ENCODE measurements around the gene SLC2A1.

The SLC2A1 gene

GRCh38 chr1:42940851-42941639 is 17.6 kb downstream of the SLC2A1 start:
- no peak for DNase-seq

- DNase-seq: no peak
Measured at GRCh38 chr1:42938645-42939615, 19.7 kb downstream of the SLC2A1 start.

DNA sequence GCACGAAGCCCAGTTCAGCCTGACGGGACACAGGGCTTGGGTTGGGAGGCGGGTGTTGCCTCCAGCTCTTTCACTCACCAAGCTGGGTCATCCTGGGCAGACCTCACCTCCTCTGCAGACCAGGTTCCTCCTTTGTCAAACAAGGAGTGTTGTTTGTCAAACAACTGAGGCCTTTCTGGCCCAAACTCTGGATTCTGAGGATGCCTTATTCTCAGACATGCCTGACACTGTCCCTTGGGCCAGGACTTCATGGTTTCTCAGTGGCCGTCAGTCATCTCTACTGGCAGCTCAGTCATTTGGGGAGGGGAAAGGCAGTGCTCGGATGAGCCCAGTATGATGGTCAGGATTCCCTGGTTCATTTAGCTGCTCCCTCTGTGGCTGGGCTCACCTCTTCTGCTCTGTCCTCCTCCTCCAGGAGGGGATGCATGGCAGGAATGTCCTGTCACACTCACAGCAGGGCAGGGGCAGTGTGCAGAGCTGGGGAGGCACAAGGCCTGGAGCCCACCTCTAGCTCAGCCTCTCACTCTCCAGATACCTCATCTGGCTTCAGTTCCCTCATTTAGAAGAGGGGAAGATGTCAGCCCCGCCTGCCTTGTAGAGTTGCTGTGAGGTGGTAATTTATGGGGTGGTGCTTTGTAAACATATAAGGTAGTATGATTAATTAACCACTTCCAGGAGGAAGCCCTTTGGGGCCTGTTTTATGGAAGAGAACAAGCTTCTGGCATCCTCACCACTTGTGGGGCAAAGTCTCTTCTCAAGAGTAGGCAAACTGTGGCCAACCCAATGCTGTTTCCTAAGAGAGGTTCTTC is 20.6 kb downstream of the SLC2A1 start:
- DNase-seq: peak; percentile 50

GRCh38 chr1:42937141-42937696 is 21.4 kb downstream of the SLC2A1 start:
- DNase-seq: no peak

DNA sequence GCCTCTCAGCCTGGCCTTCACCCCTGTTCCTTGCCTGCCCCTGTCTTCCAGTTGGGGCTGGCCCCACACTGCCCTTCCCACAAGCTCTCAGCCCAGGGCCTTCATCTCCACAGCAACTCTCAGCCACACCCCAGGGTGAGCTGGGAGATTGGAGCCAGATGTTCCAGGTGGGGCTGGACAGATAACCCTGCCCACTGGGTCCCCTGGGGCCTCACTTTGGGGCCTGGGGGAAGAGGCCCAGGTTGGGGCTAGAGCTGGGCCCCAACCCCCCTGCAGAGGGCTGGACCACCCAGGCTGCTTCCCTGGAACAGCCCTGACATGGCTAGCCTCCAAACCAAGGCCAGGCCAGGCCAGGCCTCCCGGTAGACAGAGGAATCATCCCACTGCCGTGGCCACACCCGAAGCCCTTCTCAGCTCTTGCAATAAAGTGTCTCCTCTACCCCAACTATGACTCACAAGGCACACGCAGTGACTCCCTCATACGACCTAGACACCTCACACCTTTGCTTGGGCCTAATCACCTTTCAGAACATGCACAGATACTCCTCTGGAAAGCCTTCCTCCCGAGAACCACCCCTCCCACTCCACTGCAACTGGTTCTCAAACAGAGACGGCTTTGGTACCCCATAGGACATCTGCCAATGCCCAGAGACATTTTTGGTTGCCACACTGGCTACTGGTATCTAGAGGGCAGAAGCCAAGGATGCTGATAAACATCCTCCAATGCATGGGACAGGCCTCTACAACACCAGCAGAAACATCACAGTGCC is 22.2 kb downstream of the SLC2A1 start:
- DNase-seq: no peak

DNA sequence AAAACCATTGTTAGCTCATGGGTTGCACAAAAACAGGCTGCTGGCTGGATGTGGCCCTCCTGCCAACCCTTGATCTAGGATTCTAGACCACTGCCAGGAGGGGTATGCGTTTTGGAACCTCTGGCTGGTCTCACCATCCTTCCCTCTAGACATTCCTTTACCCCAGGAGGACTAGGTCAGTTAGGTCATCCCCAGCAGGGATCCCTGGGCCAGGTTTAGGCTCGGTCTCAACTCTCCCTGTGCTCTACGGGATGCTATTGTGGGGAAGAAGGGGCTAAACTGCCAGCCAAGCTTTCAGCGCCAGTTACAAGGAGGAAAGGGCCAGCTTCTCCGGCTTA is 22.7 kb downstream of the SLC2A1 start:
- no peak for DNase-seq

GRCh38 chr1:42935313-42935895 is 23.3 kb downstream of the SLC2A1 start:
- no peak for DNase-seq

GRCh38 chr1:42934541-42935312 is 23.9 kb downstream of the SLC2A1 start:
- DNase-seq: no peak

GRCh38 chr1:42933610-42934491 is 24.8 kb downstream of the SLC2A1 start:
- no peak for DNase-seq

DNA sequence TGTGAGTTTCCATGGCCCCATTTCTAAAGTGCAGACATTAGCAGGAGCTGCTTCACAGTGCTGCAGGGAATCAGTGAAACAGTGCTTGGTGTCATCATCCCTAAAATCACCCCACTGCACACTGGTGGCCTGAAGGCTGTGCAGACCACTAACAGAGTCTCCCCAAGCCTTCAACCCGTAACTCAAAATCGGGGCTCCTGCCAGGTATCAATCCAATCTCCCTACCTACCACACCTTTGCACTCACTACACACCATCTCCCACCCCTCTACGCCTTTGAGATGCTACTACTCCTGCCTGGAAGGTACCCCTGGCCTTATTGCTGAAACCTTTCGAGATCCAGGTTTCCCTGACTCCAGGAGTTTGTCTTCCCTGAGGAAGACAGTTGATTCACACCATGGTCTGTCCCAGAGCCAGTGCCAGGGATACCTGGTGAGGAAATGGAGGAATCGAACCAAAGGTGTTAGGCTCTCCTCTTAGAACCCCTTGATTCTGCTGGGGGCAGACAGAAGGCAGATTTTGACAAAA is 25.5 kb downstream of the SLC2A1 start:
- no peak for DNase-seq

DNA sequence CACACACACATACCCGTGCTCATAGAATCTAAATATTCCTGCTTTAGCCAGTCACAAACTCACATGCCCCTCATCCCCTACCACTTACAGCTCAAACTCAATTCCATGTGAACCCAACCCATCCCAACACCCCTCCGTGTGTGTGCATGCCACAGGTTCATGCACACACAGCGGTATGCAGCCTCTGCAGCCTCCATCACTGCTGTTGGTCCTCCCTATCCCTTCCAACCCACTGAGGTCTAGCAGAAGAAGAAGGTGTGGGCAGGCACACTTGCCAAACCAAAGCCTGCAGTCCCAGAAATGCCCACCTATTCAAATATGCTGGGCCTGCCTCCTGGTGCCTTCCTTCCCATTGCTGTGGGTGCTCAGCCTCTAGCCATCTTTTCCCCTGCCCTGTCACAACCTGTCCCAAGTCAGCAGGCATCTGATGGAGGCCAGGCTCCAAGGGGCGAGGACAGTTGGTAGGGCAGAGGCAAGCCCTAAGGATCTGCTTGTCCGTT is 26.2 kb downstream of the SLC2A1 start:
- DNase-seq: no peak

- peak; percentile 92 for DNase-seq
Measured at GRCh38 chr1:42931911-42932422, 26.7 kb downstream of the SLC2A1 start.

GRCh38 chr1:42931108-42931539 is 27.5 kb downstream of the SLC2A1 start:
- peak; percentile 70 for DNase-seq

DNA sequence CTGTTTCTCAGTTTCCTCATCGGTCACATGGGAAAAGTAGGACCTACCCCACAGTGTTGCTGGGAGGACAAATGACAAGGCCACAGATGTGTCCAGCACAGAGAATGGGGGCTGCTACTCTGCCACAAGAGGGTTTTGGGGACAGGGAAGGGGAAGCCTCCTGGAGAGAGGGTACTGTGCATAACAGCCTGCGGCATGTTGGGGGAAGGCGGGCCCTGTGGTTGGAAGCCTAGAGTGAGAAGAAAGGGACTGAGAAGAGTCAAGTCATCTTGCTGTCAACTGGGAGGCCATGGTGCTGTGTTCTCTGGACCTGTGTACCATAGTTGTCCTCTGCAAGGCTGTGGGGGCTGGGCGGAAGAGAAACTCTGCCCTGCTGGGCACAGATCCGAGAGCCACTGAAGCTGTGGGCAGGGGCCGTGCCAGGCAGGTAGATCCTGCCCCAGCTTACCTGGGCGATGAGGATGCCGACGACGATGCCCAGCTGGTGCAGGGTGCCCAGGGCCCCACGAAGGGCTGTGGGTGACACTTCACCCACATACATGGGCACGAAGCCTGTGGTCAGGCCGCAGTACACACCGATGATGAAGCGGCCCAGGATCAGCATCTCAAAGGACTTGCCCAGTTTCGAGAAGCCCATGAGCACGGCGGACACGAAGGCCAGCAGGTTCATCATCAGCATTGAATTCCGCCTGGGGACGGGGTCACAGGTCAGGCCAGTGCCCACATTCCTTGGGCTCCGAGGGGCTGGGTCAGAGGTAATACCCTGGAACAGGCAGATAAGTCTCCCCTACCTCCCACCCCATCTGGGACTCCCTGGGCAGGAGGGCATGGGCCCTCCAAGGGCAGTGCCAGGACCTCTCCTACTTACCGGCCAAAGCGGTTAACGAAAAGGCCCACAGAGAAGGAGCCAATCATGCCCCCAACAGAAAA is 28.2 kb downstream of the SLC2A1 start:
- no peak for DNase-seq

GRCh38 chr1:42929434-42930177 is 29.1 kb downstream of the SLC2A1 start:
- DNase-seq: no peak

DNA sequence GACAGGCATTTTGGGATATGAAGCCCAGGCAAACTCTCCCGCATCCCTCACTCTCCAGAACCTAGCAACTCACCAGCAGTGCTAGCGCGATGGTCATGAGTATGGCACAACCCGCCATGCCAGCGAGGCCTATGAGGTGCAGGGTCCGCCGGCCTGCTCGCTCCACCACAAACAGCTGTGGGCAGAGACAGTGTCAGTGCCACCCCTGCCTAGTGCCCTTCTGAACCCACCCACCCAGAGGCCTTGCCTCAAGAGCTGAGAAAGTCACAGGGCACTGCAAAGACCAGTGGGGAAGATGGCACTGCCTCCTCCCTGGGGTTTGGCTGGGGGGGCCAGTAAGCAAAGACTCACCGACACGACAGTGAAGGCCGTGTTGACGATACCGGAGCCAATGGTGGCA is 29.8 kb downstream of the SLC2A1 start:
- no peak for DNase-seq

DNA sequence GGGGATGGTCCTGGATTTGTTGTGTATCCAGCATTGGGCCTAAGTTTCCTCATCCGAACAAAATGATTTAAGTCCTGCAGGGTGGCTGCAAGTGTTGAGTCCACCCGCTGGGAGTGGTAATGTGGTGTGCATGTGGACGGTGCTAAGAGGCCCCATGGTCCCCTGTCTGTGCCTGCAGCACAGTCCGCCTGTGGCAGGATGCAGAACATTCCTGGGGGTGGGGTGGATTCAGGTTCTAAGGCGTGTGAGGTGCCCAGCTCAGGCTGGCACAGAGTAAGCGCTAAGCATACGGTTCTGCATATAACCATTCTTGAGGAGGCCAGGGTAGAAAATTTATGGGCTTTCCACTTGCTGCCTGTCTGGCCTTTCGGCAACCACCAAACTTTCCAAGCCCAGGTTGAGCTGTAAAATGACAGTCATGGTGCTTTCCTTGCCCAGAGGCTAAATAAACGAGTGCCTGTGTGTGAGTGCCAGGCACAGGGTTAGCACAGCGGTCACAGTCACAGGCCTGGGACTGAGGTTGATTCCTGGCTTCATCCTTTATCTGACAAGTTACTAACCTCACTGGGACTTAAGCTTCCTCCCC is 30.7 kb downstream of the SLC2A1 start:
- no peak for DNase-seq
